HepG2 (cell line): ENCODE measurements around the gene SPATA13. TPM values are rescaled to one million over a fixed set of nuclear protein-coding genes. Genes with fewer than 3 reads are reported as not detected.

Experiments used
- HES4 ChIP-seq: sonication (generic); formaldehyde crosslinking; IDR thresholded peaks from 2 replicates; pipeline ENCODE4 v1.9.0; 2021; ENCODE audit warnings: mild to moderate bottlenecking, missing genetic modification reagents, borderline replicate concordance
- JDP2 ChIP-seq: sonication (generic); formaldehyde crosslinking; IDR thresholded peaks from 2 replicates; pipeline ENCODE4 v1.8.1; 2022; ENCODE audit warnings: missing genetic modification reagents, borderline replicate concordance
- KDM4B ChIP-seq: sonication (generic); formaldehyde crosslinking; IDR thresholded peaks from 2 replicates; pipeline ENCODE4 v1.4.0; 2020; ENCODE audit warnings: missing genetic modification reagents
- MIER2 ChIP-seq: IDR thresholded peaks from 2 replicates; pipeline ENCODE4 v1.6.1; 2016; ENCODE audit warnings: missing biosample characterization, missing genetic modification reagents
- NFRKB ChIP-seq: fragments of 450-650 bp; IDR thresholded peaks from 2 replicates; pipeline ENCODE4 v1.6.1; 2017
- RFXAP ChIP-seq: sonication (generic); formaldehyde crosslinking; IDR thresholded peaks from 2 replicates; pipeline ENCODE4 v1.4.0; 2020; ENCODE audit warnings: missing genetic modification reagents, borderline replicate concordance
- SP4 ChIP-seq: sonication (generic); formaldehyde crosslinking; IDR thresholded peaks from 2 replicates; pipeline ENCODE4 v1.8.1; 2023; ENCODE audit warnings: mild to moderate bottlenecking, missing genetic modification reagents
- ZNF329 ChIP-seq: sonication (generic); formaldehyde crosslinking; IDR thresholded peaks from 2 replicates; pipeline ENCODE4 v1.9.0; 2021; ENCODE audit warnings: low read depth, mild to moderate bottlenecking, missing genetic modification reagents
- ZNF816 ChIP-seq: sonication (generic); formaldehyde crosslinking; IDR thresholded peaks from 2 replicates; pipeline ENCODE4 v1.8.0; 2022; ENCODE audit warnings: missing genetic modification reagents, mild to moderate bottlenecking, borderline replicate concordance
- ZUFSP ChIP-seq: sonication (generic); formaldehyde crosslinking; IDR thresholded peaks from 2 replicates; pipeline ENCODE4 v1.9.0; 2021; ENCODE audit warnings: missing genetic modification reagents, mild to moderate bottlenecking, borderline replicate concordance
- polyA plus RNA-seq, 8 experiments: library from polyadenylated mRNA; depleted of rRNA in 3 of 8; stranded (reverse) in 7 of 8; unstranded in 1 of 8; fragments of >200 nt; fragmentation: Illumina TruSeq in 4 of 8; extraction: Trizol in 4 of 8; gene quantifications; 2 replicates each; pipeline versions ENCODE4 v1.2.1 to v1.2.3, GENCODE V29; 2011 to 2016; ENCODE audit warnings: low read depth in 4 of 8, missing spikeins in 1 of 8, mixed read lengths in 1 of 8; ENCODE audit not compliant: insufficient read depth in 1 of 8
- total RNA-seq, 5 experiments: library from RNA; depleted of rRNA; stranded (reverse); fragments of >200 nt; fragmentation: Illumina TruSeq; extraction: Trizol; gene quantifications; 2 replicates each; pipeline ENCODE4 v1.2.3, GENCODE V29; 2016; ENCODE audit warnings: low read depth in 1 of 5
- TF ChIP-seq, protein P1 (sequence below): sonication (generic); formaldehyde crosslinking; IDR thresholded peaks from 2 replicates; pipeline ENCODE4 v1.4.0; 2020; ENCODE audit warnings: missing genetic modification reagents, borderline replicate concordance
- TF ChIP-seq, protein P2 (sequence below): sonication (generic); formaldehyde crosslinking; IDR thresholded peaks from 2 replicates; pipeline ENCODE4 v1.8.0; 2022; ENCODE audit warnings: missing genetic modification reagents, mild to moderate bottlenecking, borderline replicate concordance
- TF ChIP-seq, protein P3 (sequence below): sonication (generic); formaldehyde crosslinking; IDR thresholded peaks from 2 replicates; pipeline ENCODE4 v1.9.0; 2021; ENCODE audit warnings: missing genetic modification reagents, mild to moderate bottlenecking, borderline replicate concordance

The SPATA13 gene
- total and polyA plus RNA-seq, 2 of the 13 experiments (the other 11 are each of a cell fraction or from before 2014, with no cell fraction given): 11.3 to 14.2 TPM

GRCh38 chr13:24243302-24243701, 82.8 kb downstream of the SPATA13 start (continued):
- TF ChIP-seq, protein P1, sequence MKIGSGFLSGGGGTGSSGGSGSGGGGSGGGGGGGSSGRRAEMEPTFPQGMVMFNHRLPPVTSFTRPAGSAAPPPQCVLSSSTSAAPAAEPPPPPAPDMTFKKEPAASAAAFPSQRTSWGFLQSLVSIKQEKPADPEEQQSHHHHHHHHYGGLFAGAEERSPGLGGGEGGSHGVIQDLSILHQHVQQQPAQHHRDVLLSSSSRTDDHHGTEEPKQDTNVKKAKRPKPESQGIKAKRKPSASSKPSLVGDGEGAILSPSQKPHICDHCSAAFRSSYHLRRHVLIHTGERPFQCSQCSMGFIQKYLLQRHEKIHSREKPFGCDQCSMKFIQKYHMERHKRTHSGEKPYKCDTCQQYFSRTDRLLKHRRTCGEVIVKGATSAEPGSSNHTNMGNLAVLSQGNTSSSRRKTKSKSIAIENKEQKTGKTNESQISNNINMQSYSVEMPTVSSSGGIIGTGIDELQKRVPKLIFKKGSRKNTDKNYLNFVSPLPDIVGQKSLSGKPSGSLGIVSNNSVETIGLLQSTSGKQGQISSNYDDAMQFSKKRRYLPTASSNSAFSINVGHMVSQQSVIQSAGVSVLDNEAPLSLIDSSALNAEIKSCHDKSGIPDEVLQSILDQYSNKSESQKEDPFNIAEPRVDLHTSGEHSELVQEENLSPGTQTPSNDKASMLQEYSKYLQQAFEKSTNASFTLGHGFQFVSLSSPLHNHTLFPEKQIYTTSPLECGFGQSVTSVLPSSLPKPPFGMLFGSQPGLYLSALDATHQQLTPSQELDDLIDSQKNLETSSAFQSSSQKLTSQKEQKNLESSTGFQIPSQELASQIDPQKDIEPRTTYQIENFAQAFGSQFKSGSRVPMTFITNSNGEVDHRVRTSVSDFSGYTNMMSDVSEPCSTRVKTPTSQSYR (CRISPR knock-in tag): no peak
- TF ChIP-seq HES4 (no peak), RFXAP (CRISPR knock-in tag) (no peak), JDP2 (CRISPR knock-in tag) (no peak), ZUFSP (no peak), NFRKB (no peak), ZNF816 (CRISPR knock-in tag) (no peak), SP4 (CRISPR knock-in tag) (no peak), MIER2 (CRISPR knock-in tag) (no peak), ZNF329 (no peak), KDM4B (CRISPR knock-in tag) (no peak)
- TF ChIP-seq, protein P2, sequence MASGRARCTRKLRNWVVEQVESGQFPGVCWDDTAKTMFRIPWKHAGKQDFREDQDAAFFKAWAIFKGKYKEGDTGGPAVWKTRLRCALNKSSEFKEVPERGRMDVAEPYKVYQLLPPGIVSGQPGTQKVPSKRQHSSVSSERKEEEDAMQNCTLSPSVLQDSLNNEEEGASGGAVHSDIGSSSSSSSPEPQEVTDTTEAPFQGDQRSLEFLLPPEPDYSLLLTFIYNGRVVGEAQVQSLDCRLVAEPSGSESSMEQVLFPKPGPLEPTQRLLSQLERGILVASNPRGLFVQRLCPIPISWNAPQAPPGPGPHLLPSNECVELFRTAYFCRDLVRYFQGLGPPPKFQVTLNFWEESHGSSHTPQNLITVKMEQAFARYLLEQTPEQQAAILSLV (CRISPR knock-in tag): no peak
- TF ChIP-seq, protein P3, sequence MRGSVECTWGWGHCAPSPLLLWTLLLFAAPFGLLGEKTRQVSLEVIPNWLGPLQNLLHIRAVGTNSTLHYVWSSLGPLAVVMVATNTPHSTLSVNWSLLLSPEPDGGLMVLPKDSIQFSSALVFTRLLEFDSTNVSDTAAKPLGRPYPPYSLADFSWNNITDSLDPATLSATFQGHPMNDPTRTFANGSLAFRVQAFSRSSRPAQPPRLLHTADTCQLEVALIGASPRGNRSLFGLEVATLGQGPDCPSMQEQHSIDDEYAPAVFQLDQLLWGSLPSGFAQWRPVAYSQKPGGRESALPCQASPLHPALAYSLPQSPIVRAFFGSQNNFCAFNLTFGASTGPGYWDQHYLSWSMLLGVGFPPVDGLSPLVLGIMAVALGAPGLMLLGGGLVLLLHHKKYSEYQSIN (CRISPR knock-in tag): no peak
